H9 (cell line): Measurements from ENCODE around the gene SPARCL1. TPM values are rescaled to one million over a fixed set of nuclear protein-coding genes. Genes with fewer than 3 reads are reported as not detected.

Source experiments
- DNase-seq: peaks from one replicate; pipeline ENCODE4 v3.0.0-alpha.2; 2017
- H2AFZ ChIP-seq: one replicate; pipeline ENCODE4 v1.6.1; 2013; ENCODE audit warnings: mild to moderate bottlenecking, low read length, control low read depth, moderate library complexity
- H2AK5ac ChIP-seq: 2 replicates; pipeline ENCODE4 v1.6.1; 2013; ENCODE audit warnings: low read length, control low read depth, mixed read lengths; ENCODE audit not compliant: insufficient read length
- H2BK120ac ChIP-seq: one replicate; pipeline ENCODE4 v1.6.1; 2013; ENCODE audit warnings: low read depth, mild to moderate bottlenecking, low read length, control low read depth, inconsistent platforms; ENCODE audit not compliant: poor library complexity, severe bottlenecking
- H2BK12ac ChIP-seq: 2 replicates; pipeline ENCODE4 v1.6.1; 2013; ENCODE audit warnings: low read length, control low read depth, mixed read lengths, low read depth; ENCODE audit not compliant: insufficient read length
- H2BK15ac ChIP-seq: 2 replicates; pipeline ENCODE4 v1.6.1; 2013; ENCODE audit warnings: low read depth, low read length, control low read depth
- H2BK20ac ChIP-seq: one replicate; pipeline ENCODE4 v1.6.1; 2013; ENCODE audit warnings: low read depth, mild to moderate bottlenecking, low read length, control low read depth, inconsistent platforms; ENCODE audit not compliant: poor library complexity, severe bottlenecking
- H2BK5ac ChIP-seq: 2 replicates; pipeline ENCODE4 v1.6.1; 2013; ENCODE audit warnings: low read length, control low read depth, mixed read lengths; ENCODE audit not compliant: insufficient read length
- H3K14ac ChIP-seq: 2 replicates; pipeline ENCODE4 v1.6.1; 2013; ENCODE audit warnings: low read length, control low read depth; ENCODE audit not compliant: insufficient read depth
- H3K18ac ChIP-seq: 2 replicates; pipeline ENCODE4 v1.6.1; 2013; ENCODE audit warnings: low read depth, mild to moderate bottlenecking, mixed read lengths, low read length, control low read depth; ENCODE audit not compliant: insufficient read length
- H3K23ac ChIP-seq: 2 replicates; pipeline ENCODE4 v1.6.1; 2013; ENCODE audit warnings: low read length, control low read depth, mixed read lengths, low read depth; ENCODE audit not compliant: insufficient read length
- H3K23me2 ChIP-seq: 2 replicates; pipeline ENCODE4 v1.6.1; 2013; ENCODE audit warnings: low read depth, mild to moderate bottlenecking, mixed read lengths, low read length, control low read depth; ENCODE audit not compliant: insufficient read length, poor library complexity, severe bottlenecking
- H3K27ac ChIP-seq: 2 replicates; pipeline ENCODE4 v1.5.1; 2013; ENCODE audit warnings: low read length, control low read depth, mixed read lengths, low read depth; ENCODE audit not compliant: insufficient read length
- H3K27me3 ChIP-seq: 2 replicates; pipeline ENCODE4 v1.6.1; 2013; ENCODE audit warnings: low read length, control low read depth, inconsistent platforms; ENCODE audit not compliant: insufficient read depth
- H3K4ac ChIP-seq: 2 replicates; pipeline ENCODE4 v1.6.1; 2013; ENCODE audit warnings: low read depth, mild to moderate bottlenecking, control low read depth, inconsistent platforms, low read length, moderate library complexity
- H3K4me1 ChIP-seq: 2 replicates; pipeline ENCODE4 v1.6.1; 2013; ENCODE audit warnings: low read length, control low read depth, inconsistent platforms; ENCODE audit not compliant: insufficient read depth
- H3K4me2 ChIP-seq: 2 replicates; pipeline ENCODE4 v1.6.1; 2013; ENCODE audit warnings: low read length, control low read depth, mixed read lengths; ENCODE audit not compliant: insufficient read length, insufficient read depth
- H3K56ac ChIP-seq: 2 replicates; pipeline ENCODE4 v1.6.1; 2013; ENCODE audit warnings: low read depth, mild to moderate bottlenecking, mixed read lengths, low read length, control low read depth; ENCODE audit not compliant: insufficient read length
- H3K79me1 ChIP-seq: 2 replicates; pipeline ENCODE4 v1.6.1; 2013; ENCODE audit warnings: low read depth, mild to moderate bottlenecking, moderate library complexity, low read length, control low read depth, inconsistent platforms; ENCODE audit not compliant: insufficient read depth, poor library complexity, severe bottlenecking
- H3K79me2 ChIP-seq: 2 replicates; pipeline ENCODE4 v1.6.1; 2013; ENCODE audit warnings: low read length, control low read depth, inconsistent platforms; ENCODE audit not compliant: insufficient read depth
- H3K9ac ChIP-seq: 2 replicates; pipeline ENCODE4 v1.6.1; 2013; ENCODE audit warnings: low read length, control low read depth, mixed read lengths; ENCODE audit not compliant: insufficient read length; ENCODE audit errors: extremely low read depth
- H3K9me3 ChIP-seq: one replicate; pipeline ENCODE4 v1.6.1; 2013; ENCODE audit warnings: low read depth, low read length, inconsistent platforms; ENCODE audit not compliant: control insufficient read depth
- H3T11ph ChIP-seq: one replicate; pipeline ENCODE4 v1.6.1; 2013; ENCODE audit warnings: mild to moderate bottlenecking, low read length, control low read depth, inconsistent platforms
- H4K20me1 ChIP-seq: one replicate; pipeline ENCODE4 v1.6.1; 2013; ENCODE audit not compliant: control insufficient read depth, insufficient read length, insufficient read depth
- H4K5ac ChIP-seq: 2 replicates; pipeline ENCODE4 v1.6.1; 2013; ENCODE audit warnings: low read depth, mild to moderate bottlenecking, mixed read lengths, low read length, control low read depth; ENCODE audit not compliant: insufficient read length
- H4K8ac ChIP-seq: replicated peaks from 2 replicates; pipeline ENCODE4 v1.6.1; 2013; ENCODE audit warnings: low read length, control low read depth, mixed read lengths, low read depth; ENCODE audit not compliant: insufficient read length
- H4K91ac ChIP-seq: 2 replicates; pipeline ENCODE4 v1.6.1; 2013; ENCODE audit warnings: low read depth, mild to moderate bottlenecking, moderate library complexity, mixed read lengths, low read length, control low read depth; ENCODE audit not compliant: insufficient read length
- H3K27ac Mint-ChIP-seq, 3 experiments: 2 replicates in 2 of 3; 3 replicates in 1 of 3; pipeline ENCODE4 v1.8.0; 2020 to 2021; ENCODE audit warnings: mixed read lengths in 3 of 3, mild to moderate bottlenecking in 1 of 3, moderate library complexity in 1 of 3
- H3K27me3 Mint-ChIP-seq: 2 replicates; pipeline ENCODE4 v1.8.0; 2021; ENCODE audit warnings: low read depth, mild to moderate bottlenecking, moderate library complexity, mixed read lengths
- H3K36me3 Mint-ChIP-seq, 3 experiments: 2 replicates in 2 of 3; 3 replicates in 1 of 3; pipeline ENCODE4 v1.8.0; 2020 to 2021; ENCODE audit warnings: low read depth in 3 of 3, mixed read lengths in 3 of 3; ENCODE audit not compliant: insufficient read depth in 1 of 3
- H3K4me1 Mint-ChIP-seq, 2 experiments: 2 replicates each; pipeline ENCODE4 v1.8.0; 2020; ENCODE audit warnings: mixed read lengths in 2 of 2
- H3K4me3 Mint-ChIP-seq, 2 experiments: 2 replicates in 1 of 2; 3 replicates in 1 of 2; pipeline ENCODE4 v1.8.0; 2020 to 2021; ENCODE audit warnings: mild to moderate bottlenecking in 2 of 2, mixed read lengths in 2 of 2, moderate library complexity in 1 of 2
- H3K9me3 Mint-ChIP-seq, 2 experiments: 2 replicates in 1 of 2; 3 replicates in 1 of 2; pipeline ENCODE4 v1.8.0; 2020; ENCODE audit warnings: mild to moderate bottlenecking in 2 of 2, mixed read lengths in 2 of 2, moderate library complexity in 1 of 2
- total RNA-seq: library from RNA; stranded (reverse); gene quantifications from 2 replicates; pipeline ENCODE4 v1.2.1, GENCODE V29; 2021
- TF ChIP-seq, protein P1 (sequence below): fragments of 200-600 bp; sonication (generic); conservative IDR thresholded peaks from 3 replicates; pipeline ENCODE4 v1.8.0; 2021; ENCODE audit warnings: antibody characterized with exemption, mild to moderate bottlenecking

The SPARCL1 gene
- total RNA-seq, 1 experiment from 2014 or later: 0.17 TPM

- H3K27ac Mint-ChIP-seq: no peak overlapping the region; a peak in 1 of 7 replicates
- H4K91ac ChIP-seq: no peak overlapping the region
- H2BK12ac ChIP-seq: no peak overlapping the region
- no peak overlapping the region for H3K27ac ChIP-seq
- TF ChIP-seq, protein P1, sequence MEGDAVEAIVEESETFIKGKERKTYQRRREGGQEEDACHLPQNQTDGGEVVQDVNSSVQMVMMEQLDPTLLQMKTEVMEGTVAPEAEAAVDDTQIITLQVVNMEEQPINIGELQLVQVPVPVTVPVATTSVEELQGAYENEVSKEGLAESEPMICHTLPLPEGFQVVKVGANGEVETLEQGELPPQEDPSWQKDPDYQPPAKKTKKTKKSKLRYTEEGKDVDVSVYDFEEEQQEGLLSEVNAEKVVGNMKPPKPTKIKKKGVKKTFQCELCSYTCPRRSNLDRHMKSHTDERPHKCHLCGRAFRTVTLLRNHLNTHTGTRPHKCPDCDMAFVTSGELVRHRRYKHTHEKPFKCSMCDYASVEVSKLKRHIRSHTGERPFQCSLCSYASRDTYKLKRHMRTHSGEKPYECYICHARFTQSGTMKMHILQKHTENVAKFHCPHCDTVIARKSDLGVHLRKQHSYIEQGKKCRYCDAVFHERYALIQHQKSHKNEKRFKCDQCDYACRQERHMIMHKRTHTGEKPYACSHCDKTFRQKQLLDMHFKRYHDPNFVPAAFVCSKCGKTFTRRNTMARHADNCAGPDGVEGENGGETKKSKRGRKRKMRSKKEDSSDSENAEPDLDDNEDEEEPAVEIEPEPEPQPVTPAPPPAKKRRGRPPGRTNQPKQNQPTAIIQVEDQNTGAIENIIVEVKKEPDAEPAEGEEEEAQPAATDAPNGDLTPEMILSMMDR: no peak
- no peak overlapping the region for H2AFZ ChIP-seq
- H3K27me3 ChIP-seq: no peaks in the 10 kb centered on the region
- H3K4ac ChIP-seq: no peak overlapping the region
- H3K9me3 ChIP-seq: no peaks in the 10 kb centered on the region
- peaks cover 10 to 12% of the 10 kb centered on the region in 2 experiments for H3K4me1 Mint-ChIP-seq
- H3K23ac ChIP-seq: no peak overlapping the region
- no peak overlapping the region for H3K56ac ChIP-seq
- no peaks in the 10 kb centered on the region; a peak in 2 of 5 replicates for H3K9me3 Mint-ChIP-seq
- no peak overlapping the region for H3K4me3 Mint-ChIP-seq
- no peaks in the 10 kb centered on the region for H4K20me1 ChIP-seq
- no peak overlapping the region for H4K8ac ChIP-seq
- peaks cover 0 to 4% (median 4%) of the 10 kb centered on the region in 3 experiments; a peak in 3 of 7 replicates for H3K36me3 Mint-ChIP-seq
- H3K9ac ChIP-seq: no peak overlapping the region
- no peak overlapping the region for H4K5ac ChIP-seq
- no peak for DNase-seq
- H3K23me2 ChIP-seq: no peaks in the 10 kb centered on the region
- H3T11ph ChIP-seq: no peak overlapping the region
- H3K14ac ChIP-seq: no peak overlapping the region
- H2BK5ac ChIP-seq: no peak overlapping the region
- no peaks in the 10 kb centered on the region for H3K4me1 ChIP-seq
- no peaks in the 10 kb centered on the region for H3K79me2 ChIP-seq
- no peak overlapping the region for H2AK5ac ChIP-seq
- no peak overlapping the region for H3K18ac ChIP-seq
- H3K79me1 ChIP-seq: no peaks in the 10 kb centered on the region
- no peak overlapping the region for H2BK120ac ChIP-seq
- no peaks in the 10 kb centered on the region for H3K27me3 Mint-ChIP-seq
- no peak overlapping the region for H2BK15ac ChIP-seq
- no peak overlapping the region for H3K4me2 ChIP-seq
- no peak overlapping the region for H2BK20ac ChIP-seq
Observed at GRCh38 chr4:87542734-87543312, 13.6 kb upstream of the SPARCL1 start.
